ENCODE results near the gene SPIN1.

SPIN1 gene

GRCh38 chr9:88403340-88403739, 15.1 kb downstream of the SPIN1 start:
- Histone ChIP-seq H3K4me1 (ENCODE audit: low read depth, poor library complexity, severe bottlenecking) (no peaks in the 10 kb centered on the region), H3K9ac (no peak overlapping the region), H3K27me3 (ENCODE audit: insufficient read depth, low read depth) (no peaks in the 10 kb centered on the region), H3K27ac (no peak overlapping the region), H3K4me2 (no peak overlapping the region), H4K20me1 (ENCODE audit: insufficient read depth) (no peaks in the 10 kb centered on the region), H2AFZ (ENCODE audit: low read depth) (no peak overlapping the region), H3K36me3 (ENCODE audit: insufficient read depth) (no peaks in the 10 kb centered on the region), H3K4me3 (IDR thresholded peaks at IDR 0.05; ENCODE audit: insufficient read depth, low read depth, low read length) (no peak overlapping the region), H3K79me2 (ENCODE audit: insufficient read depth, low read depth) (peaks cover 55% of the 10 kb centered on the region)
- no peak for TF ChIP-seq CTCF (conservative IDR thresholded peaks at IDR 0.05; ENCODE audit: low read depth, low read length)

GRCh38 chr9:88406051-88406450, 17.8 kb downstream of the SPIN1 start:
- no peak overlapping the region for H3K4me2 ChIP-seq
- H3K4me3 ChIP-seq (IDR thresholded peaks at IDR 0.05; ENCODE audit: insufficient read depth, low read depth, low read length): no peak overlapping the region
- H4K20me1 ChIP-seq (ENCODE audit: insufficient read depth): no peaks in the 10 kb centered on the region
- H2AFZ ChIP-seq (ENCODE audit: low read depth): no peak overlapping the region
- TF ChIP-seq CTCF (conservative IDR thresholded peaks at IDR 0.05; ENCODE audit: low read depth, low read length): no peak
- H3K4me1 ChIP-seq (ENCODE audit: low read depth, poor library complexity, severe bottlenecking): no peaks in the 10 kb centered on the region
- H3K27me3 ChIP-seq (ENCODE audit: insufficient read depth, low read depth): no peaks in the 10 kb centered on the region
- H3K27ac ChIP-seq: no peak overlapping the region
- no peak overlapping the region for H3K9ac ChIP-seq
- H3K79me2 ChIP-seq (ENCODE audit: insufficient read depth, low read depth): peaks cover 62% of the 10 kb centered on the region
- H3K36me3 ChIP-seq (ENCODE audit: insufficient read depth): no peaks in the 10 kb centered on the region

- H3K9ac ChIP-seq: no peak overlapping the region
- TF ChIP-seq CTCF (conservative IDR thresholded peaks at IDR 0.05; ENCODE audit: low read depth, low read length): no peak
- no peak overlapping the region for H2AFZ ChIP-seq (ENCODE audit: low read depth)
- H3K4me1 ChIP-seq (ENCODE audit: low read depth, poor library complexity, severe bottlenecking): no peaks in the 10 kb centered on the region
- H3K4me2 ChIP-seq: no peak overlapping the region
- H3K27me3 ChIP-seq (ENCODE audit: insufficient read depth, low read depth): no peaks in the 10 kb centered on the region
- H3K4me3 ChIP-seq (IDR thresholded peaks at IDR 0.05; ENCODE audit: insufficient read depth, low read depth, low read length): no peak overlapping the region
- H3K79me2 ChIP-seq (ENCODE audit: insufficient read depth, low read depth): peaks cover 42% of the 10 kb centered on the region
- no peaks in the 10 kb centered on the region for H4K20me1 ChIP-seq (ENCODE audit: insufficient read depth)
- H3K36me3 ChIP-seq (ENCODE audit: insufficient read depth): no peaks in the 10 kb centered on the region
- no peak overlapping the region for H3K27ac ChIP-seq
Measured at GRCh38 chr9:88411471-88411870, 23.2 kb downstream of the SPIN1 start.

- H3K36me3 ChIP-seq (ENCODE audit: insufficient read depth): no peaks in the 10 kb centered on the region
- H2AFZ ChIP-seq (ENCODE audit: low read depth): no peak overlapping the region
- no peak overlapping the region for H3K9ac ChIP-seq
- no peaks in the 10 kb centered on the region for H3K27me3 ChIP-seq (ENCODE audit: insufficient read depth, low read depth)
- H3K27ac ChIP-seq: no peak overlapping the region
- H3K4me2 ChIP-seq: no peak overlapping the region
- H3K79me2 ChIP-seq (ENCODE audit: insufficient read depth, low read depth): peaks cover 21% of the 10 kb centered on the region
- H3K4me3 ChIP-seq (IDR thresholded peaks at IDR 0.05; ENCODE audit: insufficient read depth, low read depth, low read length): no peak overlapping the region
- TF ChIP-seq CTCF (conservative IDR thresholded peaks at IDR 0.05; ENCODE audit: low read depth, low read length): no peak
- no peaks in the 10 kb centered on the region for H4K20me1 ChIP-seq (ENCODE audit: insufficient read depth)
- no peaks in the 10 kb centered on the region for H3K4me1 ChIP-seq (ENCODE audit: low read depth, poor library complexity, severe bottlenecking)
Measured at GRCh38 chr9:88414298-88414697, 26.1 kb downstream of the SPIN1 start.

Measured in KMS-11 (cell line).